ENCODE data around the gene TPMT.

- TF ChIP-seq CTCF (IDR thresholded peaks at IDR 0.05) (peak in 4 of 12 donors; percentile 11 to 31 (median 18)), POLR2A (IDR thresholded peaks at IDR 0.05) (no peak)
These were observed 1.1 kb upstream of the TPMT start for GRCh38 chr6:18155864-18156421.
